GM21786 (cell line): Measurements from ENCODE around the gene KLHL35.

ENCODE experiments used
- ATAC-seq: cut with Tn5 transposase; IDR thresholded peaks from one replicate; pipeline ENCODE4 v1.9.1; 2021; ENCODE audit not compliant: unreplicated experiment

Gene KLHL35

DNA sequence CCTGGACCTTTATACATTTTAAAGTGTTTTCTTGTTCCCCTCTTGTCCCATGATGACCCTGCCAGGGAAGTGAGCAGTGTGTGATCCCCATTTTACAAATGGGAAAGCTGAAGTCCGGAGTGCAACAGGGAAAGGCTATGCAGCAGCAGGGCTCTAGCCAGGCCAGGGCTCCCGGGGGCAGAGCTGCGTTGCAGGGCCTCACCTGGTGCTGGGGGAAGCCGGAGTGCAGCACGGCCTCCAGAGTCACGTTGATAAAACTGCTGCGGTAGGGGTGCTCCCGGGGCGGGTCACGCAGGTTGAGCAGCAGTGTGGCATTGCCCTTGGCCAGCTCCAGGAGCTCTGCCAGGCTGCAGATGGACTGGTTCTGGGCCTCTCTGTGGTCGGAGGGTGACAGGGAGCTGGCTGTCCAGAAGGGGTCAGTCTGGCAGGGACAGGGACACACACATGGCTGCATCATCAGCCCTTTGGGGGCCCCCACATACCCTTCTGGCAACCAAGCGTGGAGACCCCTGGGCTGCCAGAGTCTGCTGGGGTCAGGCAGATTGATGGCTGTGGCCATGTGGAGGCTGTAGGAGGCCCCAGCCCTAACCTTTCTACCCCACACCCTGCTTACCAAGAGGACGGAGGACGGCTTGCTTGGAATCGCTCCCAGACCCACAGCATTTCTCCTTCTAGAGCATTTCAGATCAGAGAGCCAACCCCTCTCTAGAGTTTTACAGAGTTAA, 9.3 kb upstream of the KLHL35 start:
- ATAC-seq: no peak

GRCh38 chr11:75441804-75442132, 8.8 kb upstream of the KLHL35 start:
- ATAC-seq: no peak

DNA sequence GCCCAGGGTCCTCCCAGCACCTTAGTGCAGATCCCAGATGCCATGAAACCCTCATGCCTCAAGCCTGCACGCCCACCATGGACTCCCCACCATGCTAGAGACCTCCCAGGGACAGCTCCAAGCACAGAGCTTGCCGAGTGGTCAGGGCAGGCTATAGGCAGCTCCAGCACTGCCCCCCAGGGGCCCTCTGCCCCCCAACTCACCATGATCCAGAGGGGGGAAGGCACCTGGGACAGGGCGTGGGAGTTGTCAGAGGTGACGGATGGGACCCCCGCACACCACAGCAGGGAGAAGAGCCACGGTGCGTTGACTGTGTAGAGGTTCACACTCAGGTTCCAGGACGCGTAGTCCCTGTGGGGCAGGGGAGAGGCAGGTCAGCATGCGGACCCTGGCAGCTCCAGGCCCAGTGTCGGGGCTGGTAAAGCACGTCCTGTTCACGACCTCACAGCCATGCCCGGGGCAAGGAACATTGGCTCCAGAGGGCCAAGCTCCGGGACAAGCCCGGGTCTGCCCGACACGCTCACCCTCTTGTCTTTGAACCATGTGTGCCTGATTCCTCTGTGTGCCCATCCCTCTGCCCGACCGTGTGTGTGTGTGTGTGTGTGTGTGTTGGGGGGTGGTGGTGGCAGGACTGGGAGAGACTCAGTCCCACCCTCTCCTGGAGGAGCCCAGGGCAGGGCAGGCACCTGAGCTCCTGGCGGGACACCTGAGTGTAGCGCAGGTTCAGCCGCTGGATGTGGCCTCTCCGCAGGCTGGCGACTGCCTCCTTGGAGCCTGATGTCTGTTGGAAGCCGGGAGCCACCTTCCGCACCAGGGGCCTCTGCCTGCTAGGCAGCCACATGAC, 8.2 kb upstream of the KLHL35 start:
- no peak for ATAC-seq

DNA sequence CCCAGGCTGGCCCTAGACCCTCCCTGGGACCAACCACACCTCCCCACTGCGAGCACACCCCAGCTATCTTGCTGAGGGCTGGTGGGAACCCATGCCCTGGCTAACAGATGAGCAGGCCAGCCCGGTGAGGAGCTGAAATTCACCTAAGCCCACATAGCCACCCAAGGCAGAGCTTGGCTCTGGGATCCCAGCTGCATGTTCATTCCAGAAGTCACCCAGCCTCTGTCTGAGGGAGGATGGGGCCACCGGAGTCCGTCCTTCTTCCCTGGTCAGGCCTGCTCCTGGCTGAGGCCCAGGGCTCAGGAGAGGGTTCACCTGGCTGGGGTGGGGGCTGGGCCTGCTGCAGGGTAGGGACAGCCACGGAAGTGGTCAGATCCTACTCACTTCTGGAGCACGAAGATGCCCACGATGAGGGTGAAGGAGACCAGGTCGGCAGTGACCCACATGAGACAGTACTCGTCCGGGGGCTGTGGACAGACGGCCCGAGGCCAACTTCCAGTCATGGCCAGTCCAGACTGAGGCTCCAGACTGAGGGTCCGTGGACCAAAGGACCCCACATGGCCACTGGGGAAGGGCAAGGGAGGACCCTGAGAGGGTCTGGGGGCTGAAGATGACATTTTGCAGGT, 6.6 kb upstream of the KLHL35 start:
- ATAC-seq: no peak

GRCh38 chr11:75439026-75439425, 6.0 kb upstream of the KLHL35 start:
- no peak for ATAC-seq

DNA sequence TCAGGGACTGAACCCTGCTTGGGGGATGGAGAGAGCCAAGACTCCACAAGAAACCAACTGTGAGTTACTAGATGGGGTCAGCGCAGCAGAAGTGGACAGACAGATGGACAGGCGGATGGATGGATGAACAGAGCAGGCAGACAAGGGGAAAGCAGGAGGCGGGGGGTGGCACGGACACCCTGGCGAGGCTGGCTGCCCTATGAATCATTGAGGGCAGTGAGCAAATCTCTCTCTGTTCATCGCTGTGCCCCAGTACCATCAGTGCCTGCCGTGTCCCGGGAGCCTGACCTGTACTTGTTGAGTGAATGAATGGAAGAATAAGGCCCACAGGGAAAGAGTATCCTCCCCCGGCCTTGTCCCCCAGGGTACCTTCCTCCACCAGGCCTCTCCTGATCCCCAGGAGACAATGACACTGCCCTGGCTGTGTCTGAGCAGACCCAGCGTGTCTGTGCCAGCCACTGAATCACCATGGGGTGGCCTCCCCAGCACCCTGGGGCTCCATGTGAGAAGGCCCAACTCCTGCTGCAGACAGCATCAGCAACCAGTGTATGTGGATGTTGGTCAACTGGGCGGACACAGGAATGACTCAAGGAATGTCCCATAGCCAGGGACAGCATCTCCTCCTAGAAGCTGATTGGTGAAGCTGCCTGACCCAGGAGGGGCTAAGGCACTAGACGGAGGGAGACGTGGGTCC, 5.1 kb upstream of the KLHL35 start:
- no peak for ATAC-seq

GRCh38 chr11:75436806-75437205, 3.8 kb upstream of the KLHL35 start:
- ATAC-seq: no peak

DNA sequence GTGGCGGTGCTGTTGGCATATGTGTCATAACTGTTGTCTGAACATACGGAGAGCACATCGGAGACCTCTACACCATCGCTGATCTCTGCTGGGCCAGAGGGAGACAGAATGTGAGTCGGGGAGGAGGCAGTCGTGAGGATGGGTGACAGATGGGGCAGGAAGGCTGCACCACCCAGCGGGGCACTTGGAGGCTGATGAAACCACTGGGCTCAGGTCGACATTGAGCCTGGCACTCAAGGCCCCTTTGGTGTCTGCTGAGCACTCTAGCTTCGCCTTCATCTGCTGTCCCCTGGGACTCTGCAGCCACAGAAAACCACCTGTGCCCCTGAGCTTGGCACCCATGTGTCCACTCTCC, 2.5 kb upstream of the KLHL35 start:
- ATAC-seq: no peak

DNA sequence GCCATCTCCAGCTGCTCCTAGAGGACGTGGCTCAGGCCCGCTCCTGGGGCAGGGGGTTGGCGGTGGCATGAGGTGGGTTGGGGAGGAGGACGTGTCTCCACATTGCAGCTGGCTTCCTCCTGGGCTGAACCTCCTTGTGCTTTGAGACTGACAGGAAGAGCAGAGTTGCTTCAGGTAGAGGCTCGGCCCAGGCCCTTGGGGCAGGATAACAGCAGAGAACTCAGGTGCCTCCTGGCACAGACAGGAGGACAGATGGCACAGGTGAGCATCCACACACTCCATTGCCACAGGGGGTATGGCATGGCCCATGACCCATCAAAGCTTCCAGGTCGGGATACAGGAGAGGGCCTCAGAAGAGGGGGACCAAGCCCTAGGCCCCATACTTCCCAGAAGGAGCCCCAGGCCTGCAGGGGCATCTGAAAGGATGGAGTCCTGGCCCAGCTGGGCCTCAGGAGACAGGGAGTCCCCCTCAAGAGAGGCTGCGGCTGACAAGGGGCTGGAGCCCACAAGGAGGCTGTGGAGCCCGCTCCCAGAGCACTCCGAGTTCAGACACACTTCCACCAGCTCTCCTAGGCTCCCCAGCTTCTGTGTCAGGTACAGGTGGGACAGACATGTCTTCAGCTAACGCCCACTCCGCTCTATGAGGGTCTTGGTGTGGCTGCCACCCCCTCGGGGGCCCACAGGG, 2.0 kb upstream of the KLHL35 start:
- no peak for ATAC-seq

DNA sequence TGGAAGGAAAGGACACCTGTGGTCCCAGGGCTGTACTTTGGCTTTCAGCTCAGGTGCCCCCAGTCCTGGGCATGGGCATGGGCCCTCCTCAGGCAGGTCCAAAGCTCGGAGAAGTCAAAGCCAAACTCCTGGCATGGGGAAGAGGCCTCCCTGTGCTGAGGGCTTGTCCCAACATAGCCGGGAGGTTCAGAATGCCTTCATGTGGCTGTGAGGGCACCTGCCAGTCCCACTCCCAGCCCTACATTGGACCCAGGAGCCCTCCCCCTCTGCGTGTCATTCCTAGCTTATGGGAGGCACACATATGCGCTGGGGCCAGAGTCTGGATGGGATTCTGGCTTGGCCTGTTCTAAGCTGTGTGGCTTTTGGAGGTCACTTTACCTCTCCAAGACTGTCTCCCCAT, 1.0 kb upstream of the KLHL35 start:
- ATAC-seq: no peak

DNA sequence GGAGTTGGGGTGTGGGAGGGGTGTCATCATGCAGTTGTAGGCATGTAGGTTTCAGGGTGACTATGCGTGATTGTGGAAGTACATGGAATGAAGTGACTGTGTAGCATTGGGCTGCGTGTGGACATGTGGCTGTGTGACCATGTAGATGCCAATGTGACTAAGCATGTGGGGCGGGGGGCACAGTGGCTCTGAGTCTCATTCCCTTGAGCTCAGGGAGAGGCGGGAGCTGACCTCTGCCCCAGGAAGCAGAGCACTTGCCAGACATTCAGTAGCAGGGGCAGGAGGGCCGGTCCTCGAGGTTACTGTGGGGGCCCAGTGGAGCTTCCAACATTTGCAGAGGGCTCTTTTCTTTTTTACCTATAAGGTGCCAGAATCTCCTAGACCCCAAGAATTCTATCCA, 440 bp upstream of the KLHL35 start:
- no peak for ATAC-seq

DNA sequence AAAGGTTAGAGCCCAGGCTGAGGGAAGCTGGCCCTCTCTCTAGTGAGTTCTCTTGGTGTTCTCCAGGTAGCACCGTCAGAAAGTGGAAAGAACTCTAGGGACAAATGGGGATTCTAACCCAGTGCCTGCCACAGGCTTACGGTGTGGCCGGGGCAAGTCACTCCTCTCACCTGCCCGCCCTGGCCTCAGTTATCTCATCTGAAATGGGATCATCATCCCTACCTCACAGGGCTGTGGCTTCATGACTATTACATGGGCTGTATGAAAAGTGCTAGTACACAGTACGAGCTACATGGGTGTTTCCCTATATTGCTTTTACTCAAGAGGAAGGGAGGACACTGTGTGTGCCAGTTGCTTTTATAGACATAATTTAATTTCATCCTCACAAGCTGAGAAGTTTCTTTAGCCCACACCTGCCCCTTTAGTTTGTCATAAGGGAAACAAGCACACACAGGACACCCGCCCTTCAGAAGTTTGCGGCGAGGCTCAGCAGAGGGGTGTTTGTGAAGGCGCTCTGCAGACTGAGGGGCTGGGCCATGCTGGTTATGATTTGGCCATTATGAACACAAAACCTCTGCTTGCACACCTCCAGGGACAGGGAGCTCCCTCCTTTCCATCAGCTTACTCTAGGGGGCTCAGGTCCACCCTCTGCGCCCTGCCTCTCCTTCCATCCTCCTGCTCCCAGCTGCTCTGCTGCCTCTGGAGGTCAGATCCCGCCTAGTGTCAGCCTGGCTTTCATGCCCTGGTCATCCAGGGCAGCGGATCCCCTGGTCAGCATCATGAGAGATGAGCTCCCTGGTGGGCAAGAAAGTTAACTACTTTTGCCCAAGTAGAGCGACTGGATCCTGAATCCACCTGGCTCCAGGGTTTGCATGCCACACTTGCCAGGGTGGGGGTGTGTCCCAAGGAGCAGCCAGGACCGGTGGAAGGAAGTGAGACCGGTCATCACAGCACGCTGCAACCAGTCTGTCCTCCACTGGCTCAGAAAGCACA, 1.2 kb downstream of the KLHL35 start:
- ATAC-seq: no peak

- ATAC-seq: no peak
Measured at GRCh38 chr11:75430714-75431532, 2.1 kb downstream of the KLHL35 start.

GRCh38 chr11:75429902-75430713, 2.9 kb downstream of the KLHL35 start:
- no peak for ATAC-seq

DNA sequence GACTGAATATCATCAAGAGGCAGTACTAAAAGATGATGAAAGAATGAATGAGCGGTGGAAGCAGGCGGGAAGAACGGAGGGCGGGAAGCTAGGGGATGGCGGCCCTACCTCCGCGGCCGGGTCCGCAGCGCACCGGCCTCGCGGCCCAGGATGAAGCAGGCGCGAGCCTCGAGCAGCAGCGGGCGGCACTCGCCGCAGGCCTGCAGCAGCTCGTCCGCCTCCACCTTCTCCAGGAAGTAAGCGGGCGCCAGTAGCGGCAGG, 3.4 kb downstream of the KLHL35 start:
- ATAC-seq: no peak

DNA sequence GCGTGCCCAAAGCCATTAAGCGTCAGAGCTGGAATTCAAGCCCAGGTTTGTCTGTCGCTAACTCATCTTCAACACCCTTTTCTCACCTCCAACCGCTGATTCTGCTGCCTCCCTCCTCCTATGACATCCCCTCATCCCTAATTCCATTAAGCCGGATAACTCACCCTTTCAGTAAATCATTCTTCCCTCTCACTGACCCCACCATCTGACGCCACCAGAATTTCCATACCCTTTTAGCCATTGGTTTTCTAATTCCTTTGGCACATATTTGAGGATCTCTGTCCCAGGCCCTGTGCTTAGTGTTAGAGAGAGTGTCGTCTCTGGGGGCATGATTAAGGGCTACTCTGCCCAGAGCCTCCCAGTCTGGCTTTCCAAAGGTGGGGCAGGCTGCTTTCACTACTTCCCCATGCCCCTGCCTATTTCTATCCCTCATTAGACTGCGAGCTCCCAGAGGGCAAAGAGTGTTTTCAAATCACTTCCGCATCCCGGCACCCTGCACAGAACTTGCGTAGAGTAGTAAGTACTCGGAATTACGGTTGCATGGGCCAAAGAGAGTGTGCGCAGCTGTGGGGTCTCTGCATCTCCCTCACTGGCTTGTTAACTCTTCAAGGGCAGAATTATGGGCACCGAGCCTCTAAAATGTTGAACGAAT, 3.9 kb downstream of the KLHL35 start:
- no peak for ATAC-seq

DNA sequence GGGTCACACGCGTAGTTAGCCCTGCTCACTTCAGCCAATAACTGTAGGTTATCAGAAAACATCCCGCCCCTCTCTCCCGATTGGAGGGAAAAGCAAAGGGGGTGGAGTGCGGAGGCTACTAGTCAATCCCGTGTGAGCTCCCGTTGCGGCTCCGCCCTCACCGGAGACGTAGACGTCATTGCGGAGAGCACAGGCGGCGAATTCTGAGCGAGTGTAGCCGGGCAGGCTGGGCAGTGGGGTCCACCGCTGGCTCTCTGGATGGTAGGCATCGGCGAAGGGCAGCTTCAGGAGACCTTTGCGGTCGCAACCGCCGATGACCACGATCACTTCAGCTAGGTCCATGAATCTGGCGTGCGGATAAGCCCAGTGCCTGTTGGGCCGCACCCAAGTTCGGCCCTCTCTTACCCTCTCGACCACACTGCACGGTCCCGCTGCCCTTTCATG, 4.7 kb downstream of the KLHL35 start:
- no peak for ATAC-seq

DNA sequence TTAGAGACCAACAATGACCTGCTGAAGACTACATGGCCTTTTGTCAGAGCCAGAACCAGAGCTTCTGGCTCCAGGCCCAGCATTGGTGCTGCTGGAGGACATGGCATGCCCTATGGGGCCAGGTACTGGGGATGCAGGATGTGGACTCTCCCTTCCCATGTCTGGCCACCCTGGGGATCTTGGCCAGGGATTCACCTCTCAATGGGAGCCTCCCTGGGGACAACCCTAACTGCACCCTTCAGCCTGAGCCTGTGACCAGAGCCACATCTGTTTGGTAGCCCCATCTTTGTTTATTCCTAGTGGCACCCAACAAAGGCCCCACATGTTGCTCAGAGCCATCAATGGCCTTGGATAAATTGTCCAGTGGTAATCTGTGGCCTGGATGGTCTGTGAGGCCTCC, 5.8 kb downstream of the KLHL35 start:
- no peak for ATAC-seq
